Sigmoid colon (tissue), 4 donors: ENCODE measurements around the gene WDR6.

ENCODE experiments used
- CTCF ChIP-seq, 4 experiments: fragments of 450-650 bp in 3 of 4; fragments of 200-600 bp in 1 of 4; IDR thresholded peaks; one replicate each; pipeline ENCODE4 v1.5.1; 2016 to 2019; ENCODE audit warnings: antibody characterized with exemption in 4 of 4, mild to moderate bottlenecking in 3 of 4, moderate library complexity in 2 of 4
- EP300 ChIP-seq, 4 donors: sonication (generic); formaldehyde crosslinking; IDR thresholded peaks; one replicate each; pipeline ENCODE4 v1.6.1; 2017; ENCODE audit warnings: antibody characterized with exemption in 4 of 4

DNA sequence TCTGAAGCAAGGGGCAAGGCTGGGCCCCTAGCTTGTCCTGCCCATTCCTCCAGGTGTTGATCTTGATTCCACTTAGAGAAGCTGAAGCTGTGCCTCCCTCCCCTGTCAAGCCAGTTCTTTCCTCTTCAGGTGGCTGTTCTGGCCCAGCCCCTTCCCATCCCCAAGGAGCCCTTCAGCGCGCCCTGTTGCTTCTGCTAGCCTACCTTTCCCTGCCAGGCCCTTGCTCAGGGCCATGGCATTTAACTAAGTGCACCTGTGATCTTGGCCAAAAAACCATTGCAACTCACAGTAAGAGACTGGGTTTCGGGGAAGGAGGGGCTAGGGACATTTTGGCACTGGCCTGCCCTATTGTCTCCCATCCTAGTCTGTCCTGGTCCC lies 1.9 kb upstream of the WDR6 start:
- TF ChIP-seq CTCF (IDR thresholded peaks at IDR 0.05) = no peak
- TF ChIP-seq EP300 (IDR thresholded peaks at IDR 0.05) = no peak
